ENCODE data around the gene SPOCK2.

Gene SPOCK2

GRCh38 chr10:72026278-72027111 is 61.9 kb downstream of the SPOCK2 start:
- DNase-seq: no peak
- in situ Hi-C loops (cut with HindIII; ENCODE audit: low pct_ligation_motif_present, low pct_unique_long_range_greater_than_20kb, low sequenced_read_pairs): no loop called here

DNA sequence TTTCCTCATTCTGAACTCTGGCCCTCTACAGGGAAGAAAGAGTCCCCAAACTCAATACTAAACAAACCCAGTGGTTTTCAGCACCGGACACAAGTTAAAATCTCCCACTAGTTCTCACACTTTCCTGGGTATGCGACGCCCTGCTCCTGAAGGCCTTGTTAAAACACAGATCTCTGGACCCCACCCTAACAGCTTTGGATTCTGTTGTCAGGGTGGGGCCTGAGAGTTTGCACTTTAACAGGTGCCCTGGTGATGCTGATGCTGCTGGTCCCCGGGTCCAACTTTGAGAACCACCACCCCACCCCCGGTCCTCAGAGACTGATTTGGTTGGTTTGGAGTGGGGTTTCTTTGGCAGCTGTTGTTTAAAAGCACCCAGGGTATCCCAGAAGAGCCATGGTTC is 62.5 kb downstream of the SPOCK2 start:
- in situ Hi-C loops (cut with HindIII; ENCODE audit: low pct_ligation_motif_present, low pct_unique_long_range_greater_than_20kb, low sequenced_read_pairs): no loop called here

GRCh38 chr10:72025400-72025799 is 63.0 kb downstream of the SPOCK2 start:
- in situ Hi-C loops (cut with HindIII; ENCODE audit: low pct_ligation_motif_present, low pct_unique_long_range_greater_than_20kb, low sequenced_read_pairs): no loop called here
- DNase-seq: no peak

More for the DNA sequence above, 62.5 kb downstream of the SPOCK2 start:
- DNase-seq: no peak

DNA sequence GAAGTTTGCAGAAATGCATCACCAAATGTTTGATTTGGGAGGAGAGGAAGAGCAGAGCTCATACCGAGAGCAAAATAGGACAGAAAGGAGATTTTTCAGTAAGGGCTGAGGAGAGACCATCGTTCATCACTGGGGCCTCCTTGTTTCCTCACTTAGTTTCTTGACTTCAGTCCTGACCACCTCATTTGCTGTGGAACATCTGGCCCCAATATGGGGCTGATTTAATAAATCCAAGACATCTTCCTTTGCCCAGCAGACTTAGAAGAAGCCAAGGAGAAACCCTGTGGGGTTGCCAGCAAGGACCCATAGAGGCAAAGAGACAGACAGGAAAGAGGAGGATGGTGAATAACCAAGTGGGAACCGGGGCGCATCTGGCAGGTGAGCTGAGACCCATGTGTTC is 63.8 kb downstream of the SPOCK2 start:
- no peak for DNase-seq
- in situ Hi-C loops (cut with HindIII; ENCODE audit: low pct_ligation_motif_present, low pct_unique_long_range_greater_than_20kb, low sequenced_read_pairs): no loop called here

DNA sequence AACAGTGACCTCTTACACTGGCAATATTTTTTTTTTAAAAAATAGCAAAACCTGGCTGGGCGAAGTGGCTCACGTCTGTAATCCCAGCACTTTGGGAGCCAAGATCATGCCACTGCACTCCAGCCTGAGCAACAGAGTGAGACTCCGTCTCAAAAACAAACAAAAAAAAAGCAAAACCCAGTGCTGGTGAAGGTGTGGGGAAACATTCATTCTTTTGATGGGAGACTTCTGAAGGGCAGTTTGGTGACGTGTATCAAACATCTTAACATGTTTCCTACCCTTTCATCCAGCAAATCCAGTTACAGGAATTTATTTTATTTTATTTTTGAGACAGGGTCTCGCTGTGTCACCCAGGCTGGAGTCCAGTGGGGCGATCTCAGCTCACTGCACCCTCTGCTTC is 66.1 kb downstream of the SPOCK2 start:
- in situ Hi-C loops (cut with HindIII; ENCODE audit: low pct_ligation_motif_present, low pct_unique_long_range_greater_than_20kb, low sequenced_read_pairs): no loop called here
- DNase-seq: no peak

GRCh38 chr10:72020914-72021809 is 67.2 kb downstream of the SPOCK2 start:
- in situ Hi-C loops (cut with HindIII; ENCODE audit: low pct_ligation_motif_present, low pct_unique_long_range_greater_than_20kb, low sequenced_read_pairs): no loop called here
- DNase-seq: no peak

- no peak for DNase-seq
- in situ Hi-C loops (cut with HindIII; ENCODE audit: low pct_ligation_motif_present, low pct_unique_long_range_greater_than_20kb, low sequenced_read_pairs): no loop called here
Observed at GRCh38 chr10:72019085-72019876, 69.1 kb downstream of the SPOCK2 start.

GRCh38 chr10:72016608-72017300 is 71.6 kb downstream of the SPOCK2 start:
- in situ Hi-C loops (cut with HindIII; ENCODE audit: low pct_ligation_motif_present, low pct_unique_long_range_greater_than_20kb, low sequenced_read_pairs): no loop called here
- DNase-seq: no peak

- in situ Hi-C loops (cut with HindIII; ENCODE audit: low pct_ligation_motif_present, low pct_unique_long_range_greater_than_20kb, low sequenced_read_pairs): no loop called here
- no peak for DNase-seq
Observed at GRCh38 chr10:72015841-72016240, 72.5 kb downstream of the SPOCK2 start.

- DNase-seq: no peak
- in situ Hi-C loops (cut with HindIII; ENCODE audit: low pct_ligation_motif_present, low pct_unique_long_range_greater_than_20kb, low sequenced_read_pairs): no loop called here
Observed at GRCh38 chr10:72014785-72015480, 73.4 kb downstream of the SPOCK2 start.

GRCh38 chr10:72014197-72014596 is 74.2 kb downstream of the SPOCK2 start:
- in situ Hi-C loops (cut with HindIII; ENCODE audit: low pct_ligation_motif_present, low pct_unique_long_range_greater_than_20kb, low sequenced_read_pairs): no loop called here
- no peak for DNase-seq

DNA sequence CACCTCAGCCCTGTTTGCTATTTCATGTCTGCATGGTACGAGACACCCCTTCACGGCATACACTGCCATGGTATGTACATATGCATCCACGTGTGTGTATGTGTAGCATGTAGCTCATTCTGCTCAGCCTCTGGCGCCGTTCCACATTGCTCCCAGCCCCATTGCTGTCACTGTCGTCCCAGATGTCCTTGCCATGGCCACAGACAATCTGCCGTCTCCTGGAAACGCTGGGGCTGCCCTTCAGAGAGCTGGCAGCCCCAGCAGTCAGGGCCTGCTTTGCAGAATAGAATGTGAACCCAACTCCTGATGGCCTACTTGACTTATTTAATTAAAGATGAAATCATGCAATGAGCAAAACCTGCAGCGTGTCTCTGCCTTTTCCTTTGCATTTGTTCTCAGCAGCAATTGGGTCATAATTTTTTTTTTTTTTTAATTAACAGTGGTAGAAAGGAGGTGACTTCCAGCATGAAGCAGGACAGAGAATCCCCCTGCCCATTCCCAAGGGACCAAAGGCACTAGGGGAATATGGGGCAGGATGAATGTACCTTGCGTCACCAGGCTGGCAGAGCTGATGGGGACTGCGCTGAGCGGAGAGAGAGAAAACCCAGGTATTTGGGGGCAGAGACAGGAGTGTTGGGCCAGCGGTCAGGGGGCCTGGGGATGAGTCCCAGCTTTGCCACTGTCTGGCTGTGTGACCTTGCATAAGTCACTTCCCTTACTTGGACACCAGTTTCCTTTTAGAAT is 75.0 kb downstream of the SPOCK2 start:
- no peak for DNase-seq
- in situ Hi-C loops (cut with HindIII; ENCODE audit: low pct_ligation_motif_present, low pct_unique_long_range_greater_than_20kb, low sequenced_read_pairs): no loop called here

GRCh38 chr10:72012796-72013195 is 75.6 kb downstream of the SPOCK2 start:
- in situ Hi-C loops (cut with HindIII; ENCODE audit: low pct_ligation_motif_present, low pct_unique_long_range_greater_than_20kb, low sequenced_read_pairs): no loop called here
- DNase-seq: no peak

- DNase-seq: no peak
- in situ Hi-C loops (cut with HindIII; ENCODE audit: low pct_ligation_motif_present, low pct_unique_long_range_greater_than_20kb, low sequenced_read_pairs): no loop called here
Observed at GRCh38 chr10:72011976-72012512, 76.3 kb downstream of the SPOCK2 start.

DNA sequence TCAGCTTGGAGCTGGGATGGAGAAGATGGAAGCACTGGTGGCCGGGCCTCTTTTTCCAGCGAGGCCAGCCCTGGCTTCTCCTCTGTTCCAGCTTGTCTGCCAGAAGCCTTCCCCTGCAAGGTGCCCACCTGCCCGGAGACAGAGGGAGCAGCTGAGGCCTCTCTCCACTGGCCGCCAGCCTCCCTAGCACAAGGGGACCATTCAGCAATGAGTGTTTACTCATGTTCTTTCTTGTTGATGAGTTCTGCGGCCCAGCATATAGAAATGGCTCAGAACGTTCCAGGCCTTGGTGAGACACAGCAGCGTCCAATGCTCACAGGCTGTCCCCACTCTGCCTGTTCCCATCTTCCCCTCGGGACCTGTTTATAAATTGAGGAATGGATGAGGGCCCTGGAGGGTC is 76.9 kb downstream of the SPOCK2 start:
- DNase-seq: no peak
- in situ Hi-C loops (cut with HindIII; ENCODE audit: low pct_ligation_motif_present, low pct_unique_long_range_greater_than_20kb, low sequenced_read_pairs): no loop called here

- in situ Hi-C loops (cut with HindIII; ENCODE audit: low pct_ligation_motif_present, low pct_unique_long_range_greater_than_20kb, low sequenced_read_pairs): no loop called here
- no peak for DNase-seq
Observed at GRCh38 chr10:72011016-72011415, 77.3 kb downstream of the SPOCK2 start.
